RWPE1 (cell line): ENCODE results near the gene C10orf105.

Experiments
- CTCF ChIA-PET: fragments of 350-600 bp; sonication (Branson Sonifier 250); formaldehyde crosslinking; extraction: SDS; loops from one replicate; lab custom pipeline; 2021; lab: Yijun Ruan, JAX
- POLR2A ChIA-PET: fragments of 400-600 bp; formaldehyde crosslinking; extraction: SDS; loops from one replicate; lab custom pipeline; 2020; ENCODE audit warnings: antibody characterized with exemption; ENCODE audit not compliant: low non-redundant PET; lab: Yijun Ruan, JAX
- DNase-seq: peaks from one replicate; pipeline ENCODE4 v3.0.0; 2012; ENCODE audit warnings: low spot score
- H3K27ac ChIP-seq: fragments of 450-650 bp; 2 replicates; pipeline ENCODE4 v1.5.1; 2017
- TF ChIP-seq, protein P1 (sequence below): fragments of 450-650 bp; conservative IDR thresholded peaks from 2 replicates; pipeline ENCODE4 v1.5.1; 2017; ENCODE audit warnings: low read depth, mild to moderate bottlenecking

The C10orf105 gene

DNA sequence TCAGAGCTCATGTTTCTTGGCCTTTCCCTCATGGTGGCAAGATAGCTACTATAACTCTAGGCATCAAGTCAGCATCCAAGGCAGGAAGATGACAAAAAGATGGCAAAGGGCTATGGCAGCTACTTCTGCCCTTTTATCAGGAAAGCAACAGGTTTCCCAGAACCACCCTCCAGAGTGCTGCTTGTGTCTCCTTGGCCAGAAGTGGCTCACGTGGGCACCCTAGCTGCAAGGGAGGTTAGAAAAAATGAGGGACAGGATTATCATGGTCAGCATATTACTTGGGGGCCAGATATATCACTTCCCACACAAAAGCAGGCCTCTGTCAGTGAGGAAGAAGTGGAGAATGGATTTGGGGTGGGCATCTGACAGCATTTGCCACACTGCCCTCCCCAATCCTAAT lies 24.3 kb upstream of the C10orf105 start:
- TF ChIP-seq, protein P1, sequence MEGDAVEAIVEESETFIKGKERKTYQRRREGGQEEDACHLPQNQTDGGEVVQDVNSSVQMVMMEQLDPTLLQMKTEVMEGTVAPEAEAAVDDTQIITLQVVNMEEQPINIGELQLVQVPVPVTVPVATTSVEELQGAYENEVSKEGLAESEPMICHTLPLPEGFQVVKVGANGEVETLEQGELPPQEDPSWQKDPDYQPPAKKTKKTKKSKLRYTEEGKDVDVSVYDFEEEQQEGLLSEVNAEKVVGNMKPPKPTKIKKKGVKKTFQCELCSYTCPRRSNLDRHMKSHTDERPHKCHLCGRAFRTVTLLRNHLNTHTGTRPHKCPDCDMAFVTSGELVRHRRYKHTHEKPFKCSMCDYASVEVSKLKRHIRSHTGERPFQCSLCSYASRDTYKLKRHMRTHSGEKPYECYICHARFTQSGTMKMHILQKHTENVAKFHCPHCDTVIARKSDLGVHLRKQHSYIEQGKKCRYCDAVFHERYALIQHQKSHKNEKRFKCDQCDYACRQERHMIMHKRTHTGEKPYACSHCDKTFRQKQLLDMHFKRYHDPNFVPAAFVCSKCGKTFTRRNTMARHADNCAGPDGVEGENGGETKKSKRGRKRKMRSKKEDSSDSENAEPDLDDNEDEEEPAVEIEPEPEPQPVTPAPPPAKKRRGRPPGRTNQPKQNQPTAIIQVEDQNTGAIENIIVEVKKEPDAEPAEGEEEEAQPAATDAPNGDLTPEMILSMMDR, result no peak
- POLR2A ChIA-PET, result no interaction called here
- DNase-seq, result no peak
- H3K27ac ChIP-seq, result no peak overlapping the region
- CTCF ChIA-PET, result interaction anchor here (0.6 kb wide), 1 partner anchor 11 kb away, joined by 3 read pairs; no protein-coding TSS in a partner anchor

GRCh38 chr10:71743089-71743838 lies 23.7 kb upstream of the C10orf105 start:
- TF ChIP-seq, protein P1, result no peak
- no peak for DNase-seq
- ChIA-PET CTCF (interaction anchor here (0.5 to 0.6 kb wide), 2 partner anchors 10 to 153 kb away, joined by 3 to 4 read pairs; no protein-coding TSS in a partner anchor), POLR2A (no interaction called here)
- H3K27ac ChIP-seq, result peak overlapping the region; percentile 15; the same call in 1 of the 2 replicates

DNA sequence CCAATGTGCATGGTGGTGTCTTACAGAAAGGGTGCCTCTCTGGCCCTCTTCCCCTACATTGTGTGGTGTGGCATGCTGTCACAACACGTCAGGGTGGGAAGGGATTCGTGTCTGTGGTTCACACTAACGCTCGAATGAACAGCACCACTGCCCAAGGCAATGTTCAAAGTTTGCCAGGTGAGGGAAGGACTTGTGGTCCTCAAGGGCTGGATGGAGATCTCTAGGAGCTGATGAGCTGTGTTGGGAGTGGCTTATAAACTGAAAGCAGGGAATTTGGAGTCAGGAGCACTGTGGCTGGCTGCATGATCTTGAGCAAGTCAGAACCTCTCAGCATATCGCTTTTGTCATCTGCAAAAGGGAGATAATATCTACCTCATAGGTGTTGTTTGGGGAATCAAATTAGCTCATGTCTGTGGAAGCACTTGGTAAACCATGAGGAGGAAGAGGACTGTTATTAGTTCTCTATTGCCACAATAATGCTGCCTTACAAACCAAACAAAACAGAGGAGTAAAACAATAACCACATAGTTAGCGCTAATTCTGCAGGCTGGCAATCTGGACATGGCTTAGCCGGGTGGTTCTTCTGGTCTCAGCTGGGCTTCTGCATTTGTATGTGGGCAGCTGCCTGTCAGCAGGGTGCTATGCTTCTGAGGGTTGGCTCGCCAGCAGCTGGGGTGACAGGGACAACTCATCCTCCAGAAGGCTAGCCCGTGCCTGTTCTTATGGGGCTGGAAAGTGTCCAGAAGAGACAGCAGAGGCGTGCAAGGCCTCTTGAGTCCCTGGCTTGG lies 22.9 kb upstream of the C10orf105 start:
- POLR2A ChIA-PET, result no interaction called here
- peak overlapping the region; percentile 15; the same call in 1 of the 2 replicates for H3K27ac ChIP-seq
- CTCF ChIA-PET, result no interaction called here
- TF ChIP-seq, protein P1, result no peak
- DNase-seq, result no peak

GRCh38 chr10:71741671-71742070 lies 22.1 kb upstream of the C10orf105 start:
- DNase-seq, result no peak
- ChIA-PET CTCF (interaction anchor here (0.7 kb wide), 1 partner anchor 21 kb away, joined by 3 read pairs; no protein-coding TSS in a partner anchor), POLR2A (no interaction called here)
- TF ChIP-seq, protein P1, result no peak
- no peak overlapping the region for H3K27ac ChIP-seq

GRCh38 chr10:71741029-71741428 lies 21.5 kb upstream of the C10orf105 start:
- POLR2A ChIA-PET, result no interaction called here
- no peak for DNase-seq
- CTCF ChIA-PET, result no interaction called here
- TF ChIP-seq, protein P1, result no peak
- peak overlapping the region; percentile 88 for H3K27ac ChIP-seq

- ChIA-PET CTCF (interaction anchor here (0.6 to 1.4 kb wide), 5 partner anchors 11 to 406 kb away, joined by 3 read pairs; partner anchors contain the start of genes C10orf105 and VSIR), POLR2A (no interaction called here)
- TF ChIP-seq, protein P1, result peak; percentile 31; the same call in 1 of the 2 replicates
- H3K27ac ChIP-seq, result peak overlapping the region; percentile 88
- peak; percentile 80 for DNase-seq
Observed at GRCh38 chr10:71740069-71740653, 20.6 kb upstream of the C10orf105 start.
